ENCODE results near the gene UBQLN1.
"Not testable (repeated sequence)": the region's sequence is repeated elsewhere in the genome, so short reads cannot be mapped to it uniquely, and the experiment has no call there.

The UBQLN1 gene

DNA sequence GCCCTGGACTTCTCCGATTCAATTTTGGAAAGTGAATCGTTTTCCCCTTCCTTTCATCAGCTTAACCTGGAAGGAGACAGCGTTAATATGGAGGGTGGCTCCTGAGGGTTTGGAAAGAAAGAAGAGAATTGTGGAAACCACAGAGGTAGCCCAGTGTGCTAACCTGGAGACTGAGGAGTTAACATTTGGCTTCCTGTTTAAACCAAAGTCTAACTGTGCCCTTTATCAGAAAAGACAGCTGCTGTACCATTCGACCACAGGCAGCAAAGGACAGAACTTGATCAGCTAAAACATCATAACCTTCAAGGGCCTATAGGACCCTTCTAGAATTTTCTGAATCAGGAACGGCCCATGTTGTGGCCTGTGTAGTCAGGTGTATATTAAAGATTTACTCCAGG lies 84.1 kb downstream of the UBQLN1 start:
- no peak for DNase-seq (ENCODE audit: low read depth)
- peak overlapping the region; percentile 69 for H3K4me3 ChIP-seq (ENCODE audit: low read depth, low read length)
- TF ChIP-seq, protein P1, sequence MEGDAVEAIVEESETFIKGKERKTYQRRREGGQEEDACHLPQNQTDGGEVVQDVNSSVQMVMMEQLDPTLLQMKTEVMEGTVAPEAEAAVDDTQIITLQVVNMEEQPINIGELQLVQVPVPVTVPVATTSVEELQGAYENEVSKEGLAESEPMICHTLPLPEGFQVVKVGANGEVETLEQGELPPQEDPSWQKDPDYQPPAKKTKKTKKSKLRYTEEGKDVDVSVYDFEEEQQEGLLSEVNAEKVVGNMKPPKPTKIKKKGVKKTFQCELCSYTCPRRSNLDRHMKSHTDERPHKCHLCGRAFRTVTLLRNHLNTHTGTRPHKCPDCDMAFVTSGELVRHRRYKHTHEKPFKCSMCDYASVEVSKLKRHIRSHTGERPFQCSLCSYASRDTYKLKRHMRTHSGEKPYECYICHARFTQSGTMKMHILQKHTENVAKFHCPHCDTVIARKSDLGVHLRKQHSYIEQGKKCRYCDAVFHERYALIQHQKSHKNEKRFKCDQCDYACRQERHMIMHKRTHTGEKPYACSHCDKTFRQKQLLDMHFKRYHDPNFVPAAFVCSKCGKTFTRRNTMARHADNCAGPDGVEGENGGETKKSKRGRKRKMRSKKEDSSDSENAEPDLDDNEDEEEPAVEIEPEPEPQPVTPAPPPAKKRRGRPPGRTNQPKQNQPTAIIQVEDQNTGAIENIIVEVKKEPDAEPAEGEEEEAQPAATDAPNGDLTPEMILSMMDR (IDR thresholded peaks at IDR 0.05; ENCODE audit: control insufficient read depth, extremely low read depth, insufficient read depth), result no peak

DNA sequence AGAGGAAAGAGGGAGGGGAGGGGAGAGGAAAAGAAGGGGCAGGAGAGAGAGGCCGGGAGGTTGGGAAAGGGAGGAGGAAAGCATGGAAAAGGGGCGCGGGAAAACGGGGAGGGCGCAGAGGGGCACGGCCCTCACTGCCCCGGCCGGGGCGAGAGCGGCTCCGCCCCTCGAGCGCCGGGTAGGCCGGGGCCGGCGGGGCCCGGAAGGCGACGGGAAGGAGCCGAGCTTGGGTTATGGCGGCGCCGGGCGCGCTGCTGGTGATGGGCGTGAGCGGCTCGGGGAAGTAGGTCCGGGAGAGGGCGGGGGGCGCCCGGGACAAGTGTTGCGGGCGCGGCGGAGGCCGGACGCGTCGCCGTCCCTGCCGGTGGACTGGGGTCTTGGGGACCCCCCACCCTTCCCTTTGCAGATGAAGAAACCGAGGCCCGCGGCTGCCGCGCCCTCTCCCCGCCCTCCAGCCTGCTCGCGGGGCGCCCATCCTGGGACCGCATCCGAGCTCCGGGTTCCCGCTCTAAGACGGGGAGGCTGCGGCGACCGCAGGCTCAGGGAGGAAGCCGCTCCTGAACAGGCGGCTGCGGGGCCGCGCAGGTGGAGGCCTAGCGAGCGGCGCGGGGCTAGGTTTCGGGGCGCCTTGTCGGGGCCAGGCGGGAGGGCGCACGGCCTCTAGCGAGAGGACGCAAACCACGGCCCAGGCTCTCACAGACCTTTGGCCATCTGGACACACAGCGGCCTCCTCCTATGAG lies 84.6 kb downstream of the UBQLN1 start, which contains the start of gene IDNK:
Gene IDNK, plus strand, starts transcription at position 205 of the 740 bp plus-strand sequence. Its CDS starts 29 bp downstream, at position 234.
- no peak for DNase-seq (ENCODE audit: low read depth)
- TF ChIP-seq, protein P1 (IDR thresholded peaks at IDR 0.05; ENCODE audit: control insufficient read depth, extremely low read depth, insufficient read depth), result no peak; the same call in 1 of the 2 replicates
- H3K4me3 ChIP-seq (ENCODE audit: low read depth, low read length), result peak within 1 kb of the TSS; percentile 69

DNA sequence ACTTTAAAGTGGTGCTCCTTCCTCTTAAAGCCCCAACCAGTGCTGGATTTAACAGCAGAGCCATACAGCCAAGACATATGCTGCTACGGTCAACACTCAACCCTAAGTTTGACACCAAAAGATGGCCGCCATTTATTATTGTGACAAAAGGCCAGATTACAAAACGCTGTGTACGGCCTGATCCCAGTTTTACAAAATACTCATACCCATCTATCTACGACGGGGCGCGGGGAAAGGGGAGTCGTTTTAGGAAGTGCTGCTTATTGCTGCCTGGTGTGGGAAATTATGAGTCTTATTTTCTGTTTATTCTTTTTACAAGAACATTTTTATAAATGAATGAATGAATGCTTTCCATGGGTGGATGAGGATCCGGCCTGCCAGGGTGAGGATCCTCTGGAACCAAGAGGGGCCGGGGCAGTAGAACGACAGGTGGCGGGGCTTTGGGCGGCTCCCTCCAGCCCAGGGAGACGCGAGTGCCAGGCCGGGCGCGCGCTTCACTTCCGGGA lies 85.3 kb downstream of the UBQLN1 start:
- TF ChIP-seq, protein P1 (IDR thresholded peaks at IDR 0.05; ENCODE audit: control insufficient read depth, extremely low read depth, insufficient read depth), result no peak
- no peak for DNase-seq (ENCODE audit: low read depth)

GRCh38 chr9:83620841-83621636 lies 86.7 kb downstream of the UBQLN1 start:
- no peak for DNase-seq (ENCODE audit: low read depth)
- no peak overlapping the region for H3K4me3 ChIP-seq (ENCODE audit: low read depth, low read length)
- TF ChIP-seq, protein P1 (IDR thresholded peaks at IDR 0.05; ENCODE audit: control insufficient read depth, extremely low read depth, insufficient read depth), result peak; percentile 83

More for the DNA sequence above, 85.3 kb downstream of the UBQLN1 start:
- peak overlapping the region; percentile 69 for H3K4me3 ChIP-seq (ENCODE audit: low read depth, low read length)

DNA sequence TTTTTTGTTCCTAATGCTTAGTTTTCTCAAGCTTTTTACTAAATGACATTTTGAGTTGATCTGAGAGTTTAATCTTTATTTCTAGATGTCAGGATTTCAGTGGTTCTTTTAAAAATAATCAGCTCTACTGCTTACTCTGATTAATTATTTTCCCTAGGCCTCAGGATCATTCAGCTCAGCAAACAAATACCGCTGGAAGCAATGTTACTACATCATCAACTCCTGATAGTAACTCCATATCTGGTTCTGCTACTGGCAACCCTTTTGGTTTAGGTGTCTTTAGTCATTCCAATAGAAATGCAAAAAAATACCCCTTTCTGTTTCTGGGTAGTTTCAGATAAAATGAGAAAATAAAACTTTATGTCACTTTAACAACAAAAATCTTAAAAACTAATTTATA lies 90.5 kb downstream of the UBQLN1 start:
- TF ChIP-seq, protein P1 (IDR thresholded peaks at IDR 0.05; ENCODE audit: control insufficient read depth, extremely low read depth, insufficient read depth), result no peak
- H3K4me3 ChIP-seq (ENCODE audit: low read depth, low read length), result no peak overlapping the region

DNA sequence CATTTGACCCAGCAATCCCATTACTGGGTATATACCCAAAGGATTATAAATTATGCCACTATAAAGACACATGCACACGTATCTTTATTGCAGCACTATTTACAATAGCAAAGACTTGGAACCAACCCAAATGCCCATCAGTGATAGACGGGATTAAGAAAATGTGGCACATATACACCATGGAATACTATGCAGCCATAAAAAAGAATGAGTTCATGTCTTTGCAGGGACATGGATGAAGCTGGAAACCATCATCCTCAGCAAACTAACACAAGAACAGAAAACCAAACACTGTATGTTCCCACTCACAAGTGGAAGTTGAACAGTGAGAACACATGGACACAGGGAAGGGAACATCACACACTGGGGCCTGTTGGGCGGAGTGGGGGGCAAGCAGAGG lies 94.5 kb downstream of the UBQLN1 start:
- not testable (repeated sequence) for H3K4me3 ChIP-seq (ENCODE audit: low read depth, low read length); DNase-seq (ENCODE audit: low read depth)

More for the DNA sequence above, 90.5 kb downstream of the UBQLN1 start:
- DNase-seq (ENCODE audit: low read depth), result no peak
